ENCODE measurements around the gene COG5.

- TF ChIP-seq CTCF (IDR thresholded peaks at IDR 0.05 in 2 of 3, conservative IDR thresholded peaks at IDR 0.05 in 1 of 3; ENCODE audit: insufficient read depth in 2 of 3, low read depth in 1 of 3, low read length in 3 of 3) (no peak), ZNF507 (tag; conservative IDR thresholded peaks at IDR 0.05) (no peak), CSDE1 (IDR thresholded peaks at IDR 0.05) (no peak), MAX (CRISPR knock-in tag; IDR thresholded peaks at IDR 0.05) (no peak), NR2C2 (CRISPR knock-in tag; IDR thresholded peaks at IDR 0.05) (no peak), NR2C2 (tag; IDR thresholded peaks at IDR 0.05) (no peak), ZNF76 (CRISPR knock-in tag; IDR thresholded peaks at IDR 0.05; ENCODE audit: borderline replicate concordance) (no peak), NCOR1 (IDR thresholded peaks at IDR 0.05) (no peak), ZNF274 (IDR thresholded peaks at IDR 0.05; ENCODE audit: borderline replicate concordance, low read depth, low read length) (no peak), HDAC6 (IDR thresholded peaks at IDR 0.05; ENCODE audit: low read depth, low read length) (no peak), SP1 (CRISPR knock-in tag; IDR thresholded peaks at IDR 0.05) (no peak), SP2 (IDR thresholded peaks at IDR 0.05; ENCODE audit: extremely low read depth, low read depth, low read length, poor library complexity, severe bottlenecking) (no peak)
These were observed 57.6 kb downstream of the COG5 start for GRCh38 chr7:107505997-107506673.
